Heart right ventricle (tissue), 16 donors: Measurements from ENCODE around the gene RALGAPA1. TPM values are rescaled to one million over a fixed set of nuclear protein-coding genes. Genes with fewer than 3 reads are reported as not detected.

Experiments used
- ATAC-seq, 8 donors: fragments of 200-7000 bp; cut with Tn5 transposase; one replicate each; pipeline ENCODE4 v1.9.1; 2020; ENCODE audit warnings: mild to moderate bottlenecking in 8 of 8, moderate library complexity in 8 of 8, moderate number of reproducible peaks in 1 of 8
- DNase-seq, 2 donors: peaks; one replicate each; pipeline ENCODE4 v3.0.0-alpha.2; 2020
- H3K27ac ChIP-seq, 10 donors: fragments of 200-600 bp; sonication (generic) in 2 of 10; one replicate each; pipeline versions ENCODE4 v1.5.0 to v1.8.0; 2020 to 2022; ENCODE audit warnings: mild to moderate bottlenecking in 3 of 10
- H3K27me3 ChIP-seq, 7 donors: fragments of 200-600 bp; one replicate each; pipeline ENCODE4 v1.8.0; 2021 to 2022; ENCODE audit warnings: mild to moderate bottlenecking in 2 of 7
- H3K36me3 ChIP-seq, 9 donors: fragments of 200-600 bp; sonication (generic) in 1 of 9; one replicate each; pipeline versions ENCODE4 v1.5.0 to v1.8.0; 2020 to 2022; ENCODE audit warnings: mild to moderate bottlenecking in 2 of 9
- H3K4me1 ChIP-seq, 9 donors: fragments of 200-600 bp; sonication (generic) in 1 of 9; one replicate each; pipeline versions ENCODE4 v1.5.0 to v1.8.0; 2020 to 2022; ENCODE audit warnings: mild to moderate bottlenecking in 4 of 9
- H3K4me3 ChIP-seq, 10 donors: fragments of 200-600 bp; sonication (generic) in 2 of 10; one replicate each; pipeline versions ENCODE4 v1.5.0 to v1.8.0; 2020 to 2022; ENCODE audit warnings: mild to moderate bottlenecking in 7 of 10, moderate library complexity in 2 of 10
- H3K9me3 ChIP-seq, 11 donors: fragments of 200-600 bp in 10 of 11; sonication (generic) in 2 of 11; one replicate each; pipeline versions ENCODE4 v1.5.0 to v1.8.0; 2013 to 2022; ENCODE audit warnings: mild to moderate bottlenecking in 2 of 11, control low read depth in 1 of 11, moderate library complexity in 1 of 11
- CTCF ChIP-seq, 9 donors: fragments of 200-600 bp; sonication (generic) in 2 of 9; IDR thresholded peaks; one replicate each; pipeline versions ENCODE4 v1.5.0 to v1.8.0; 2021 to 2022; ENCODE audit warnings: antibody characterized with exemption in 9 of 9, mild to moderate bottlenecking in 5 of 9, moderate library complexity in 1 of 9
- WGBS, 2 donors: extraction: QIAGEN DNeasy Blood & Tissue Kit; methylation state at CpG; one replicate each; pipeline ENCODE4 v1.1.7; 2013; ENCODE audit warnings: inconsistent platforms in 1 of 2; 5-methylcytosine and 5-hydroxymethylcytosine counted together
- intact Hi-C, 10 donors: fragments of 100-400 bp; cut with DNase I; formaldehyde crosslinking; loops; one replicate each; pipeline versions ENCODE4 v1.11.1 to v1.14.2; 2022
- polyA plus RNA-seq, 2 donors: library from polyadenylated mRNA; stranded (reverse); fragments of 200-250 nt; gene quantifications; one replicate each; pipeline ENCODE4 v1.2.3, GENCODE V29; 2013
- total RNA-seq, 10 donors: library from RNA; stranded (reverse); fragmentation: NEBNext Ultra II Directional in 3 of 10; extraction: Animal tissue kit (Norgen Biotek cat#: 25700) in 3 of 10; gene quantifications; one replicate each; pipeline versions ENCODE4 v1.2.1 to v1.2.4, GENCODE V29; 2021 to 2023
- donor health status: Arrhythmogenic right ventricular cardiomyopathy.
- donor health status: ischemic (EF 13 %, LVEDD 7.1; RV severe dilation, severe dysfunction).
- donor health status: healthy with polysubstance abuse.
- donor health status: DM: no; HTN: yes; CAD: no.
- donor health status: DM: no; HTN: no; CAD: no.
- donor health status: ischemic (EF 25% LVEDD 6.9; RV normal size, moderate dysfunction).
- donor health status: ischemic (EF 25% LVEDD 5.7; RV mildly dilated, moderate dysfunction).
- donor health status: healthy.
- donor health status: DM: yes; HTN: yes; CAD: no.
- donor health status: Ischemic cardiomyopathy.
- donor health status: ischemic (EF 35%, LVEDD 5.7; RV mildly dilated, moderate dysfunction).
- donor health status: nonischemic (EF 11% LVEDD 7.7; RV severe dilation, severe dysfunction).
- donor health status: DM: yes; HTN: yes; CAD: no.
- donor health status: PGD.
- donor health status: ischemic (EF 29% LVEDD 5.4; RV normal size, mild dysfunction).
- donor health status: nonischemic (EF 23%, LVEDD 6.1; RV moderate dilation, normal function).

RALGAPA1 gene
- total and polyA plus RNA-seq, 12 donors = 7.9 to 43.6 (median 35.3) TPM

DNA sequence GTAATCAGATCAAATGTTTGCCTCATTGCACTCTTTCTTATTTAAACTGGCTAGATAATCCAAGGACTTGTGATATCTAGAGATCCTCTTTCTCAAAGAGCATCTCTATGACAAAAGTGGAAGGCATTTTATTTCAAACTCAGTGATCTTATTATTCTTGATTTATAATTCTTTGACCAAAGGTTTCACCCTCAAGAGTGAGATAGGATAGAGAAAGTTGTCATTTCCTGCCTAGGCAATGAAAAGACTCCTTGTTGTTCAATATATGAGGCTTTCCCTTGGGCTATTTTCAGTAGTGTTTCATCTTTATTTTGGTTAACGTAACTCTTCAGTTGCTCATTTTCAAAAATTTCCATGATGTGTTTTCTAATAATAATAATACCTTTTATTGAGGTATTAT is 293.2 kb downstream of the RALGAPA1 start:
- H3K36me3 ChIP-seq = no peaks in the 10 kb centered on the region
- intact Hi-C loops = no loop called here
- no peak for DNase-seq
- no peak for TF ChIP-seq CTCF (IDR thresholded peaks at IDR 0.05)
- no peaks in the 10 kb centered on the region for H3K4me1 ChIP-seq
- H3K27me3 ChIP-seq = peaks cover 0 to 3% (median 0%) of the 10 kb centered on the region in 7 donors
- 70 to 77% methylated on average over 1 of the region's 1 CpG for WGBS, 2 donors
- H3K9me3 ChIP-seq = no peaks in the 10 kb centered on the region
- no peak overlapping the region for H3K27ac ChIP-seq
- no peak for ATAC-seq
- H3K4me3 ChIP-seq = no peak overlapping the region

DNA sequence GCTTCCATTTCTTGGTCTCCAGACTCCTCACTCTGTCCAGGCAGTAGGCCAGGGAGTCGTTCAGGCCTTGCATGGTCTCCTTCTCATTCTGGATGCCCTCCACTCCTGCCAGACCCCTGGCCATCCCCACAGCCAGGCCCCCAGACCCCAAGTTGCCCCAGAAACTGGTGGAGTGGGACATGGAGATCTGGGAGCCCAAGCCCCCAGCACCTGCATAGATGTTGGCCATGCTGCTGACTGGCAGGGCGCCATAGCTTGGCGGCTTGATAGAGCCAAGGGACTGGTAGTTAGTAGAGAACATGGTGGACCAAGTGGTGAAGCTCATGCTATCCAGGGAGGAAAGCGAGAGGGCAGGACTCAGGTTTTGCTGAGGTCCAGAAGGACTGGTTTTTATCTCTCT is 296.3 kb downstream of the RALGAPA1 start:
- Histone ChIP-seq H3K9me3 (no peaks in the 10 kb centered on the region), H3K4me1 (no peaks in the 10 kb centered on the region), H3K27me3 (no peaks in the 10 kb centered on the region), H3K27ac (no peak overlapping the region), H3K4me3 (no peak overlapping the region), H3K36me3 (no peaks in the 10 kb centered on the region)
- DNase-seq (no peak), ATAC-seq (no peak)
- no peak for TF ChIP-seq CTCF (IDR thresholded peaks at IDR 0.05)
- intact Hi-C loops = no loop called here
- WGBS, 2 donors = 85% methylated on average over 4 of the region's 4 CpGs

DNA sequence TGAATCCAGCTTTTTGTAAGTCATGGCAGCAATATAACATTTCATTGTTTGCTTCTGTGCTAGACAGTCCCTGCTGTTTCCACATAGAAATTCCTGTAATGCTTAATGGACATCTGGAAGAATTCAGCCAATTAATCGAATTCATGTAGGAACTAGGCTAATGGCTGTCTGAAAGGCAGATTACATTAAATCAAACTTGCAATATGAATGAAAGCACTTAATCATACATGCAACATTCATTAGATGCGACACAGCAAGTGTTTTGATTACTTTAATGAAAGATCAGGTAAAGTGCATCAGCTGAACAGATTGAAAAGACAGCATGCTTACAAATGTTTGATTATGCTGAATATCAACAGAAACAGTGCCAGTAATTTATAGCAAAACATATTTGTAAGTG is 299.2 kb downstream of the RALGAPA1 start:
- no peak for TF ChIP-seq CTCF (IDR thresholded peaks at IDR 0.05)
- no peak for ATAC-seq
- Histone ChIP-seq H3K4me3 (no peak overlapping the region), H3K9me3 (no peaks in the 10 kb centered on the region), H3K27me3 (peaks cover 0 to 5% (median 0%) of the 10 kb centered on the region in 7 donors), H3K4me1 (no peaks in the 10 kb centered on the region), H3K27ac (no peak overlapping the region), H3K36me3 (no peaks in the 10 kb centered on the region)
- intact Hi-C loops = no loop called here
- DNase-seq = no peak
- 84 to 92% methylated on average over 2 of the region's 2 CpGs for WGBS, 2 donors

GRCh38 chr14:35506927-35507326 is 302.2 kb downstream of the RALGAPA1 start:
- no peaks in the 10 kb centered on the region for H3K4me1 ChIP-seq
- intact Hi-C loops = no loop called here
- no peak overlapping the region for H3K4me3 ChIP-seq
- TF ChIP-seq CTCF (IDR thresholded peaks at IDR 0.05) = no peak
- peaks cover 0 to 8% (median 0%) of the 10 kb centered on the region in 7 donors for H3K27me3 ChIP-seq
- no peak for ATAC-seq
- no peaks in the 10 kb centered on the region for H3K36me3 ChIP-seq
- no peak for DNase-seq
- no peaks in the 10 kb centered on the region for H3K9me3 ChIP-seq
- H3K27ac ChIP-seq = no peak overlapping the region

DNA sequence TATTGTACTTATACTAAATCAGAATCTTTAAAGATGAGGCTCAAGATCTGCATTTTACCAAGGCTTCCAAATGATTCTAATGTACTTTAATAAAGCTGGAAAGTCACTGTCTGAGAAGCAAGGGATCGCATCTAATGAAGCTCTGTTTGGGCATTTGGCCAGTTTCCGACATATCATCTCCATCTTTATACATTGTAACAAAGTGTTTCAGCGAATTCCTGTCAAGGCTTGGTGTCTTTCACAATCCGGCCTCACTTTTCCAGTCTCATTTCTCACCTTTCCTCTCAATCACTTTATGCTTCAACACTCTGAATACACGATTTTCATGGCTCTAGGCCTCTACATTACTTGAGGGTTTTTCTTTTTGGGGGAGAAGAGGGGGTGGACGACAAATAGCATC is 302.6 kb downstream of the RALGAPA1 start:
- no peak for ATAC-seq
- WGBS, 2 donors = 79 to 83% methylated on average over 6 of the region's 6 CpGs
- intact Hi-C loops = no loop called here

More for the DNA sequence above, 302.6 kb downstream of the RALGAPA1 start:
- no peak for DNase-seq
- TF ChIP-seq CTCF (IDR thresholded peaks at IDR 0.05) = no peak
- no peak overlapping the region for H3K27ac ChIP-seq
- no peak overlapping the region for H3K4me3 ChIP-seq
- no peaks in the 10 kb centered on the region for H3K9me3 ChIP-seq
- no peaks in the 10 kb centered on the region for H3K36me3 ChIP-seq
- H3K27me3 ChIP-seq = peaks cover 0 to 8% (median 0%) of the 10 kb centered on the region in 7 donors
- no peaks in the 10 kb centered on the region for H3K4me1 ChIP-seq
